ENCODE data around the gene MAP2K2. TPM values are rescaled to one million over a fixed set of nuclear protein-coding genes. Genes with fewer than 3 reads are reported as not detected.

MAP2K2 gene
- total and polyA plus RNA-seq, 2 donors (not counting 3 experiments of a cell fraction or from before 2014, with no cell fraction given): 126 to 171 TPM

DNA sequence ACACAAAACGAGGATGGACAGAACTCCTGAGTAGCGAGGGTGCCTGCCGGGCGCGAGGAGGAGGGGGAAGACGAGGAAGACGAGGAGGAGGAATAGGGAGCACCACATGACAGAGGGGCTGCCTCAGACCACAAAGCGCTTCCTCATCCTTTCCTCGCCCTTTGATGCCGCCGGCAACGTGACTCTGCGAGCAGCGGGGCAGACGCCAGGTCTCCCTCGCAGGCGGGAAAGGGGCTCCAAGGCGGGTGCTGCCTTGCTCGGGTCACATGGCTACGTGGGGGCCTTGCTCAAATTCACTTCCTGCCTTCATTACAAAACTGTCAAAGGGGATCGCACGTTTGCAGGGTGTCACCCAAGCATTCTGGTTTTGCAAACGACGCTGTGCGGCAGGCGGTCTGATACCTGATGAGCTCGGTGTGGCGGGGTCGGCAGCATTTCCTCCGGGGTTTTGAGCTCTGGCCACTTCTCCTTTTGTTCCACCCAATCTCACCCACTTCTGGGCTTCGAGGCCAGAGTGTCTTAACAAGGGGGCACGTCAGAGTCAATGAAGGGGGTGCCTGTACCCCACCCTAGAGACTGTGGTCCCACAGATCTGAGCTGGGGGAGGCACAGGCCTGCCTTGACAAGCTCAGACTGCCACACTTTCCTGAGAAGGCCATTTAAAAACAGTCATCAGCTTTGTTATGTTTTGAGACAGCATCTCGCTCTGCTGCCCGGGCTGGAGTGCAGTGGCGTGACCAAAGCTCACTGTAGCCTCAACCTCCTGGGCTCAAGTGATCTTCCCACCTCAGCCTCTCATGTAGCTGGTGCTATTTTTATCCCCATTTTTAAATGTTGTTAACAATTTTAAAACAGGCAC lies 14.9 kb downstream of the MAP2K2 start:
- Histone ChIP-seq H3K9ac (replicated peaks; ENCODE audit: extremely low read depth, insufficient read depth, low read length) (no peak overlapping the region), H3K9me1 (replicated peaks; ENCODE audit: control insufficient read depth, extremely low read depth, insufficient read depth, low read length) (no peaks in the 10 kb centered on the region), H3K27me3 (ENCODE audit: control insufficient read depth in 2 of 2, insufficient read depth in 2 of 2, low read length in 2 of 2) (no peaks in the 10 kb centered on the region), H3K9me3 (replicated peaks; ENCODE audit: control insufficient read depth, insufficient read depth, low read length) (no peaks in the 10 kb centered on the region), H3K4me1 (ENCODE audit: control insufficient read depth, extremely low read depth, insufficient read depth, low read length) (no peaks in the 10 kb centered on the region), H3K36me3 (ENCODE audit: control insufficient read depth in 2 of 2, extremely low read depth in 1 of 2, insufficient read depth in 2 of 2, low read length in 2 of 2) (peaks cover 11 to 42% of the 10 kb centered on the region in 2 experiments), H3K4me2 (ENCODE audit: insufficient read depth, low read length) (no peak overlapping the region), H3K79me2 (ENCODE audit: control insufficient read depth, insufficient read depth, low read length) (no peaks in the 10 kb centered on the region), H3K4me3 (replicated peaks in 1 of 3; ENCODE audit: insufficient read depth in 1 of 3, low read depth in 1 of 3, low read length in 3 of 3) (no peak overlapping the region), H3K27ac (ENCODE audit: insufficient read depth, low read depth, low read length) (no peak overlapping the region), H4K20me1 (replicated peaks; ENCODE audit: control insufficient read depth, extremely low read depth, insufficient read depth, low read length) (no peaks in the 10 kb centered on the region), H2AFZ (ENCODE audit: low read depth, low read length) (no peak overlapping the region)
- dilution Hi-C loops (cut with MboI; ENCODE audit: extremely low pct_ligation_motif_present, low sequenced_read_pairs) (no loop called here), intact Hi-C loops (cut with micrococcal nuclease) (no loop called here)
- CTCF ChIA-PET: interaction anchor here (1.0 kb wide), 1 partner anchor 31 kb away, joined by 7 read pairs; no protein-coding TSS in a partner anchor
- POLR2A ChIA-PET: no interaction called here
- BruUV-seq (replicated peaks): no TSS peak
- TF ChIP-seq, protein P1, sequence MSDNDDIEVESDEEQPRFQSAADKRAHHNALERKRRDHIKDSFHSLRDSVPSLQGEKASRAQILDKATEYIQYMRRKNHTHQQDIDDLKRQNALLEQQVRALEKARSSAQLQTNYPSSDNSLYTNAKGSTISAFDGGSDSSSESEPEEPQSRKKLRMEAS (IDR thresholded peaks at IDR 0.05; ENCODE audit: insufficient read depth, insufficient read length): no peak
- no peak for TF ChIP-seq FOS (IDR thresholded peaks at IDR 0.05; ENCODE audit: borderline replicate concordance, insufficient read depth, low read length)
- no peak for TF ChIP-seq EZH2 (IDR thresholded peaks at IDR 0.05; ENCODE audit: borderline replicate concordance, low read depth, low read length, severe bottlenecking)
- TF ChIP-seq, protein P2, sequence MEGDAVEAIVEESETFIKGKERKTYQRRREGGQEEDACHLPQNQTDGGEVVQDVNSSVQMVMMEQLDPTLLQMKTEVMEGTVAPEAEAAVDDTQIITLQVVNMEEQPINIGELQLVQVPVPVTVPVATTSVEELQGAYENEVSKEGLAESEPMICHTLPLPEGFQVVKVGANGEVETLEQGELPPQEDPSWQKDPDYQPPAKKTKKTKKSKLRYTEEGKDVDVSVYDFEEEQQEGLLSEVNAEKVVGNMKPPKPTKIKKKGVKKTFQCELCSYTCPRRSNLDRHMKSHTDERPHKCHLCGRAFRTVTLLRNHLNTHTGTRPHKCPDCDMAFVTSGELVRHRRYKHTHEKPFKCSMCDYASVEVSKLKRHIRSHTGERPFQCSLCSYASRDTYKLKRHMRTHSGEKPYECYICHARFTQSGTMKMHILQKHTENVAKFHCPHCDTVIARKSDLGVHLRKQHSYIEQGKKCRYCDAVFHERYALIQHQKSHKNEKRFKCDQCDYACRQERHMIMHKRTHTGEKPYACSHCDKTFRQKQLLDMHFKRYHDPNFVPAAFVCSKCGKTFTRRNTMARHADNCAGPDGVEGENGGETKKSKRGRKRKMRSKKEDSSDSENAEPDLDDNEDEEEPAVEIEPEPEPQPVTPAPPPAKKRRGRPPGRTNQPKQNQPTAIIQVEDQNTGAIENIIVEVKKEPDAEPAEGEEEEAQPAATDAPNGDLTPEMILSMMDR (IDR thresholded peaks at IDR 0.05; ENCODE audit: extremely low read depth in 1 of 2, insufficient read depth in 1 of 2, low read depth in 1 of 2, low read length in 2 of 2): no peak
- no peak for TF ChIP-seq MYC (IDR thresholded peaks at IDR 0.05; ENCODE audit: low read depth, low read length)
- TF ChIP-seq JUN (IDR thresholded peaks at IDR 0.05; ENCODE audit: borderline replicate concordance, insufficient read depth, insufficient read length, low read depth): no peak
- TF ChIP-seq POLR2A (IDR thresholded peaks at IDR 0.05; ENCODE audit: low read depth, low read length): no peak
- TF ChIP-seq GATA2 (IDR thresholded peaks at IDR 0.05; ENCODE audit: insufficient read depth, insufficient read length, low read depth, low read length): no peak
- no peak for TF ChIP-seq POLR2AphosphoS5 (IDR thresholded peaks at IDR 0.05; ENCODE audit: insufficient read depth, low read depth, low read length)
- no peak for DNase-seq (ENCODE audit: low read depth, low spot score)
- FAIRE-seq: no peak

Data from endothelial cell of umbilical vein (primary cell).